Uterus (tissue), 2 donors: ENCODE data around the gene PPM1H.

Source experiments
- CTCF ChIP-seq, 4 experiments: fragments of 200-600 bp in 2 of 4; fragments of 450-650 bp in 2 of 4; sonication (generic) in 2 of 4; IDR thresholded peaks; one replicate each; pipeline ENCODE4 v1.5.1; 2016 to 2019; ENCODE audit warnings: antibody characterized with exemption in 4 of 4, mild to moderate bottlenecking in 2 of 4, moderate library complexity in 1 of 4
- POLR2A ChIP-seq, 2 donors: fragments of 450-650 bp; IDR thresholded peaks; one replicate each; pipeline ENCODE4 v1.6.1; 2016; ENCODE audit warnings: antibody characterized with exemption in 2 of 2, mild to moderate bottlenecking in 1 of 2, moderate library complexity in 1 of 2

GRCh38 chr12:62695696-62696095 lies 239.3 kb downstream of the PPM1H start:
- TF ChIP-seq CTCF (IDR thresholded peaks at IDR 0.05) (no peak), POLR2A (IDR thresholded peaks at IDR 0.05) (no peak)
